Loucy (cell line): ENCODE measurements around the gene TSGA10.

ENCODE experiments used
- CTCF ChIP-seq: fragments of 200-600 bp; sonication (generic); conservative IDR thresholded peaks from 2 replicates; pipeline ENCODE4 v1.5.1; 2014; ENCODE audit warnings: mild to moderate bottlenecking, antibody characterized with exemption, low read length
- EZH2phosphoT487 ChIP-seq: fragments of 200-600 bp; IDR thresholded peaks from 2 replicates; pipeline ENCODE4 v1.6.1; 2018; ENCODE audit warnings: antibody characterized with exemption, mild to moderate bottlenecking, moderate library complexity, borderline replicate concordance

- no peak for TF ChIP-seq CTCF
- no peak for TF ChIP-seq EZH2phosphoT487
Observed at GRCh38 chr2:98947554-98947953, 207.2 kb downstream of the TSGA10 start.
